ENCODE results near the gene CFAP65. TPM values are rescaled to one million over a fixed set of nuclear protein-coding genes. Genes with fewer than 3 reads are reported as not detected.

CFAP65 gene
- total RNA-seq, 6 experiments from 2014 or later = not detected

DNA sequence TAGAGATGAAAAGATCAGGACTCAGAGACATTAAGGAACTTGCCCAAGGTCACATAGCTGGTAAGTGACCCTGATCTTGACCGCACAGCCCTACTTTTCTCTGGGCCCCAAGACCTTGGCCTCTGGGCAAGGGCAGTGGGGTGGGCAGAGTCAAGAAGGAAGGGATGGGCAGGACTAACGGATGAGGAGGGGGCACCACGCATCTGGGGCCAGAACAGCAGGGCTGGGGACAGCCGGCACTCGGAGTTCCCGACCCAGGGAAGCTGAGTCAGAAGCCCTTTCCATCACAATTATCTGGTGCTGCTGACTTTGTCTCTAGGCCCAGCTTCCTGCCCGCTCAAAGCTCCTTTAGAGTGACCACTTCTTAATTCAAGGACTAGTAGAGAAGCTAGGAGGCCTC is 14.4 kb downstream of the CFAP65 start:
- Histone ChIP-seq H3K4me3 (no peak overlapping the region), H3K27ac (no peak overlapping the region), H3K4me1 (no peaks in the 10 kb centered on the region), H3K9me3 (no peaks in the 10 kb centered on the region), H3K27me3 (no peaks in the 10 kb centered on the region), H3K36me3 (no peaks in the 10 kb centered on the region)
- ATAC-seq = no peak
- no peak for TF ChIP-seq POLR2A (IDR thresholded peaks at IDR 0.05)
- TF ChIP-seq, protein P1, sequence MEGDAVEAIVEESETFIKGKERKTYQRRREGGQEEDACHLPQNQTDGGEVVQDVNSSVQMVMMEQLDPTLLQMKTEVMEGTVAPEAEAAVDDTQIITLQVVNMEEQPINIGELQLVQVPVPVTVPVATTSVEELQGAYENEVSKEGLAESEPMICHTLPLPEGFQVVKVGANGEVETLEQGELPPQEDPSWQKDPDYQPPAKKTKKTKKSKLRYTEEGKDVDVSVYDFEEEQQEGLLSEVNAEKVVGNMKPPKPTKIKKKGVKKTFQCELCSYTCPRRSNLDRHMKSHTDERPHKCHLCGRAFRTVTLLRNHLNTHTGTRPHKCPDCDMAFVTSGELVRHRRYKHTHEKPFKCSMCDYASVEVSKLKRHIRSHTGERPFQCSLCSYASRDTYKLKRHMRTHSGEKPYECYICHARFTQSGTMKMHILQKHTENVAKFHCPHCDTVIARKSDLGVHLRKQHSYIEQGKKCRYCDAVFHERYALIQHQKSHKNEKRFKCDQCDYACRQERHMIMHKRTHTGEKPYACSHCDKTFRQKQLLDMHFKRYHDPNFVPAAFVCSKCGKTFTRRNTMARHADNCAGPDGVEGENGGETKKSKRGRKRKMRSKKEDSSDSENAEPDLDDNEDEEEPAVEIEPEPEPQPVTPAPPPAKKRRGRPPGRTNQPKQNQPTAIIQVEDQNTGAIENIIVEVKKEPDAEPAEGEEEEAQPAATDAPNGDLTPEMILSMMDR (IDR thresholded peaks at IDR 0.05) = no peak
- no CpG with 5 or more reads among the region's 7 CpGs for WGBS (ENCODE audit: insufficient coverage, low coverage, low lambda C conversion rate, missing lambda C conversion rate)
- DNase-seq = no peak
- intact Hi-C loops (cut with DNase I) = loop anchor here in 1 of 2 donors (10.0 kb wide), 1 partner anchor 268 kb away; no protein-coding TSS in a partner anchor

- 68% methylated on average over 7 of the region's 18 CpGs for WGBS (ENCODE audit: insufficient coverage, low coverage, low lambda C conversion rate, missing lambda C conversion rate)
- no peaks in the 10 kb centered on the region for H3K36me3 ChIP-seq
- TF ChIP-seq, protein P1 (IDR thresholded peaks at IDR 0.05) = no peak
- TF ChIP-seq POLR2A (IDR thresholded peaks at IDR 0.05) = no peak
- H3K4me1 ChIP-seq = no peaks in the 10 kb centered on the region
- H3K9me3 ChIP-seq = no peaks in the 10 kb centered on the region
- no peaks in the 10 kb centered on the region for H3K27me3 ChIP-seq
- intact Hi-C loops (cut with DNase I) = loop anchor here in 1 of 2 donors (10.0 kb wide), 1 partner anchor 269 kb away; no protein-coding TSS in a partner anchor
- no peak overlapping the region for H3K27ac ChIP-seq
- ATAC-seq (no peak), DNase-seq (no peak)
- H3K4me3 ChIP-seq = no peak overlapping the region
Measured at GRCh38 chr2:219025637-219026585, 15.4 kb downstream of the CFAP65 start.

GRCh38 chr2:219024059-219024458 is 17.3 kb downstream of the CFAP65 start:
- no peak overlapping the region for H3K4me3 ChIP-seq
- 86% methylated on average over 7 of the region's 11 CpGs for WGBS (ENCODE audit: insufficient coverage, low coverage, low lambda C conversion rate, missing lambda C conversion rate)
- no peaks in the 10 kb centered on the region for H3K9me3 ChIP-seq
- DNase-seq (no peak), ATAC-seq (no peak)
- TF ChIP-seq POLR2A (IDR thresholded peaks at IDR 0.05) = no peak
- TF ChIP-seq, protein P1 (IDR thresholded peaks at IDR 0.05) = no peak
- H3K36me3 ChIP-seq = no peaks in the 10 kb centered on the region
- H3K27ac ChIP-seq = no peak overlapping the region
- no peaks in the 10 kb centered on the region for H3K4me1 ChIP-seq
- no peaks in the 10 kb centered on the region for H3K27me3 ChIP-seq
- intact Hi-C loops (cut with DNase I) = loop anchor here in 1 of 2 donors (10.0 kb wide), 1 partner anchor 271 kb away; no protein-coding TSS in a partner anchor

DNA sequence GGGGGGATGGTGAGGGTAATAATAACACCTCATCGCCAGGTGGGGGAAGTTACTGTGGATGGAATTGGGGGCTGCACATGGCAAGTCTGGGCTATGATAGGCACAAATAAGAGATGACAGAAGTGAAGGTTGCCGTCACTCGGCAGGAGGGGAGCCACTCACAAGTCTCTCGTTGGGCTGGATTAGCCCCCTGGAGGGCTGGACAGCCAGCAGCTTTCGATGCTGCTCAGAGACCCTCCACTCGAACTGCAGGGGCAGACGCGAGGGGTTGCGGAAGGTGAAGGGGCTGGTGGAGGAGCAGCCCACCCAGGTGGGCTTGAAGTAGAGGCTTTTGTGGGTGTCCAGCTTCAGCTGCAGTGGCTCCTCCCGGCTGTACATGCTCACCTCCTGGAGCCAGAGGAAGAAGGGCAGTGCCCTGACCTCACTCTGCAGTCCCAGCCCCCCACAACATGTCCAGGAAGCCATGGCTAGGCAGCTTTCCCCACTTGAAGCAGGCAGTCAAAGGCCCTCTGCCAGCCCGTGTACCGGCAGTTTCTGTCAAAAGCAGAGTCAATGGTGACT is 18.2 kb downstream of the CFAP65 start:
- DNase-seq = no peak
- ATAC-seq = no peak
- intact Hi-C loops (cut with DNase I) = loop anchor here in 1 of 2 donors (10.0 kb wide), 1 partner anchor 272 kb away; no protein-coding TSS in a partner anchor
- Histone ChIP-seq H3K27me3 (no peaks in the 10 kb centered on the region), H3K4me1 (no peaks in the 10 kb centered on the region), H3K36me3 (no peaks in the 10 kb centered on the region), H3K4me3 (no peak overlapping the region), H3K9me3 (no peaks in the 10 kb centered on the region), H3K27ac (no peak overlapping the region)
- TF ChIP-seq POLR2A (IDR thresholded peaks at IDR 0.05) = no peak
- TF ChIP-seq, protein P1 (IDR thresholded peaks at IDR 0.05) = no peak
- WGBS (ENCODE audit: insufficient coverage, low coverage, low lambda C conversion rate, missing lambda C conversion rate) = 87% methylated on average over 3 of the region's 12 CpGs

Measured in right lobe of liver (tissue), 6 donors.